Measurements from ENCODE around the gene TJP3. TPM values are rescaled to one million over a fixed set of nuclear protein-coding genes. Genes with fewer than 3 reads are reported as not detected.

The TJP3 gene
- total and polyA plus RNA-seq, 10 of the 15 experiments (the other 5 are each of a cell fraction or from before 2014, with no cell fraction given), result 0.04 to 1.2 (median 0.29) TPM; not detected in 6

GRCh38 chr19:3771000-3771905, 63.1 kb downstream of the TJP3 start:
- no peak overlapping the region for H3K9ac ChIP-seq (ENCODE audit: control insufficient read depth, insufficient read depth, low read length)
- H3K4me3 ChIP-seq, result no peak overlapping the region
- no peak overlapping the region for H3K4me2 ChIP-seq (ENCODE audit: control insufficient read depth, insufficient read depth)
- no peaks in the 10 kb centered on the region; the same call in 1 of the 2 replicates for H3K4me1 ChIP-seq (ENCODE audit: control insufficient read depth, insufficient read depth, low read length)
- H3K36me3 ChIP-seq (ENCODE audit: control insufficient read depth in 2 of 2, insufficient read depth in 2 of 2, low read length in 1 of 2), result peaks cover 0 to 18% of the 10 kb centered on the region in 2 experiments; a peak in 2 of 4 replicates
- TF ChIP-seq TCF7 (IDR thresholded peaks at IDR 0.05; ENCODE audit: borderline replicate concordance), result no peak
- TF ChIP-seq TCF12 (IDR thresholded peaks at IDR 0.05; ENCODE audit: low read depth, low read length), result no peak
- FAIRE-seq, result no peak
- no peaks in the 10 kb centered on the region for H4K20me1 ChIP-seq (ENCODE audit: control insufficient read depth, insufficient read depth)
- no peak for DNase-seq (ENCODE audit: low read depth, low spot score)
- in situ Hi-C loops (cut with MboI) (no loop called here), intact Hi-C loops (cut with micrococcal nuclease; ENCODE audit: unreplicated experiment) (no loop called here)
- ChIA-PET POLR2A (no interaction called here), CTCF (interaction anchor here (0.6 kb wide), 1 partner anchor 216 kb away, joined by 5 read pairs; no protein-coding TSS in a partner anchor), RAD21 (ENCODE audit: unreplicated experiment) (no interaction called here), SMC1A (ENCODE audit: uncharacterized antibody, unreplicated experiment) (no interaction called here)
- no TSS peak for BruUV-seq (replicated peaks)
- no peaks in the 10 kb centered on the region for H3K79me2 ChIP-seq (ENCODE audit: control insufficient read depth, insufficient read depth, low read length)
- no peaks in the 10 kb centered on the region for H3K27me3 ChIP-seq (replicated peaks in 1 of 2; ENCODE audit: control insufficient read depth in 2 of 2, insufficient read depth in 2 of 2, low read length in 1 of 2)
- 78% methylated on average over 17 of the region's 35 CpGs for WGBS (ENCODE audit: insufficient coverage, insufficient replicate concordance, low lambda C conversion rate, missing lambda C conversion rate)
- H3K9me3 ChIP-seq (replicated peaks; ENCODE audit: control insufficient read depth, insufficient read depth, low read length), result no peaks in the 10 kb centered on the region
- ATAC-seq, result no peak
- H3K27ac ChIP-seq (ENCODE audit: control insufficient read depth, insufficient read depth), result no peak overlapping the region
- H2AFZ ChIP-seq (ENCODE audit: control insufficient read depth, low read depth, low read length), result no peak overlapping the region

GRCh38 chr19:3771906-3772455, 63.8 kb downstream of the TJP3 start, which contains the start of gene RAX2:
Gene RAX2, minus strand, starts transcription at chr19:3772228. Its CDS starts 486 bp downstream, at chr19:3771742.
- H3K4me2 ChIP-seq (ENCODE audit: control insufficient read depth, insufficient read depth), result no peak within 1 kb of the TSS
- FAIRE-seq (no peak), DNase-seq (ENCODE audit: low read depth, low spot score) (no peak), ATAC-seq (no peak)
- no peaks in the 10 kb centered on the region for H3K9me3 ChIP-seq (replicated peaks; ENCODE audit: control insufficient read depth, insufficient read depth, low read length)
- POLR2A ChIA-PET, result no interaction called here
- H3K4me3 ChIP-seq, result no peak within 1 kb of the TSS
- H4K20me1 ChIP-seq (ENCODE audit: control insufficient read depth, insufficient read depth), result no peaks in the 10 kb centered on the region
- H3K27ac ChIP-seq (ENCODE audit: control insufficient read depth, insufficient read depth), result no peak within 1 kb of the TSS
- BruUV-seq (replicated peaks), result no TSS peak
- H2AFZ ChIP-seq (ENCODE audit: control insufficient read depth, low read depth, low read length), result no peak within 1 kb of the TSS
- in situ Hi-C loops (cut with MboI), result no loop called here
- H3K79me2 ChIP-seq (ENCODE audit: control insufficient read depth, insufficient read depth, low read length), result no peaks in the 10 kb centered on the region
- CTCF ChIA-PET, result interaction anchor here (0.6 kb wide), 1 partner anchor 216 kb away, joined by 5 read pairs; no protein-coding TSS in a partner anchor
- 54% methylated on average over 23 of the region's 23 CpGs for WGBS (ENCODE audit: insufficient coverage, insufficient replicate concordance, low lambda C conversion rate, missing lambda C conversion rate)
- intact Hi-C loops (cut with micrococcal nuclease; ENCODE audit: unreplicated experiment), result no loop called here
- SMC1A ChIA-PET (ENCODE audit: uncharacterized antibody, unreplicated experiment), result no interaction called here
- H3K27me3 ChIP-seq (replicated peaks in 1 of 2; ENCODE audit: control insufficient read depth in 2 of 2, insufficient read depth in 2 of 2, low read length in 1 of 2), result no peaks in the 10 kb centered on the region
- no peaks in the 10 kb centered on the region for H3K4me1 ChIP-seq (ENCODE audit: control insufficient read depth, insufficient read depth, low read length)
- peaks cover 0 to 13% of the 10 kb centered on the region in 2 experiments; a peak in 2 of 4 replicates for H3K36me3 ChIP-seq (ENCODE audit: control insufficient read depth in 2 of 2, insufficient read depth in 2 of 2, low read length in 1 of 2)
- RAD21 ChIA-PET (ENCODE audit: unreplicated experiment), result no interaction called here
- no peak within 1 kb of the TSS for H3K9ac ChIP-seq (ENCODE audit: control insufficient read depth, insufficient read depth, low read length)
- TF ChIP-seq CEBPZ (IDR thresholded peaks at IDR 0.05; ENCODE audit: low read depth, low read length), result no peak
- TF ChIP-seq SMAD5 (IDR thresholded peaks at IDR 0.05; ENCODE audit: low read depth), result no peak
- no peak for TF ChIP-seq RB1 (IDR thresholded peaks at IDR 0.05; ENCODE audit: borderline replicate concordance)
- TF ChIP-seq CBX3 (IDR thresholded peaks at IDR 0.05; ENCODE audit: borderline replicate concordance, low read depth), result no peak
- TF ChIP-seq RAD51 (IDR thresholded peaks at IDR 0.05), result no peak
- TF ChIP-seq POU2F2 (IDR thresholded peaks at IDR 0.05; ENCODE audit: borderline replicate concordance, low read depth, low read length), result no peak
- no peak for TF ChIP-seq IRF5 (IDR thresholded peaks at IDR 0.05; ENCODE audit: borderline replicate concordance)
- TF ChIP-seq TARDBP (IDR thresholded peaks at IDR 0.05; ENCODE audit: borderline replicate concordance), result no peak
- TF ChIP-seq NR2C2 (IDR thresholded peaks at IDR 0.05; ENCODE audit: borderline replicate concordance, control insufficient read depth, insufficient read length, low read depth), result no peak
- no peak for TF ChIP-seq BCL11A (IDR thresholded peaks at IDR 0.05; ENCODE audit: low read depth, low read length)

All from GM12878 (cell line).